Astrocyte (in vitro differentiated cells and primary cell): Measurements from ENCODE around the gene MUSK.

Experiments used
- CTCF ChIP-seq: IDR thresholded peaks from 2 replicates; pipeline ENCODE4 v1.5.1; 2011; ENCODE audit warnings: low read depth, mild to moderate bottlenecking, inconsistent platforms, low read length, moderate library complexity; ENCODE audit not compliant: insufficient read depth
- EZH2 ChIP-seq: IDR thresholded peaks from 2 replicates; pipeline ENCODE4 v1.6.1; 2012; ENCODE audit warnings: mild to moderate bottlenecking, low read length, inconsistent platforms; ENCODE audit not compliant: insufficient read depth

GRCh38 chr9:110622368-110622767, 46.2 kb upstream of the MUSK start:
- no peak for TF ChIP-seq CTCF
- no peak for TF ChIP-seq EZH2
